OCI-LY1 (cell line): Measurements from ENCODE around the gene PRKCA.

Experiments used
- H2AFZ ChIP-seq: fragments of 200-600 bp; sonication (generic), shearing (Covaris generic); 2 replicates; pipeline ENCODE4 v1.6.0; 2014; ENCODE audit warnings: antibody characterized with exemption, mild to moderate bottlenecking, low read length
- H3F3A ChIP-seq: fragments of 200-600 bp; sonication (generic), shearing (Covaris generic); 2 replicates; pipeline ENCODE4 v1.6.0; 2014; ENCODE audit warnings: mild to moderate bottlenecking, antibody characterized with exemption, low read length, moderate library complexity; ENCODE audit not compliant: insufficient read depth
- H3K27ac ChIP-seq: fragments of 200-600 bp; sonication (generic); 2 replicates; pipeline ENCODE4 v1.5.1; 2014; ENCODE audit warnings: low read length, mixed run types, mild to moderate bottlenecking, low read depth; ENCODE audit not compliant: poor library complexity, severe bottlenecking
- H3K27me3 ChIP-seq: fragments of 200-600 bp; sonication (generic); 2 replicates; pipeline ENCODE4 v1.6.0; 2014; ENCODE audit warnings: antibody characterized with exemption, mild to moderate bottlenecking, low read length, moderate library complexity; ENCODE audit not compliant: insufficient read depth
- H3K36me3 ChIP-seq: fragments of 200-600 bp; sonication (generic); 2 replicates; pipeline ENCODE4 v1.6.1; 2014; ENCODE audit warnings: mild to moderate bottlenecking, antibody characterized with exemption, low read length, moderate library complexity, mixed read lengths; ENCODE audit not compliant: insufficient read depth
- H3K4me1 ChIP-seq: fragments of 200-600 bp; sonication (generic); 2 replicates; pipeline ENCODE4 v1.5.1; 2014; ENCODE audit warnings: mild to moderate bottlenecking, low read length, moderate library complexity; ENCODE audit not compliant: insufficient read depth, severe bottlenecking
- H3K4me2 ChIP-seq: fragments of 200-600 bp; sonication (generic), shearing (Covaris generic); 2 replicates; pipeline ENCODE4 v1.6.1; 2014; ENCODE audit warnings: low read length
- H3K4me3 ChIP-seq: fragments of 200-600 bp; sonication (generic); 2 replicates; pipeline ENCODE4 v1.5.1; 2014; ENCODE audit warnings: low read length, low read depth, mild to moderate bottlenecking, mixed read lengths; ENCODE audit not compliant: poor library complexity, severe bottlenecking
- H3K79me2 ChIP-seq: fragments of 200-600 bp; shearing (Covaris generic); 2 replicates; pipeline ENCODE4 v1.6.1; 2016; ENCODE audit warnings: mixed run types, low read length, mixed read lengths; ENCODE audit not compliant: insufficient read depth
- H3K9ac ChIP-seq: fragments of 200-600 bp; sonication (generic), shearing (Covaris generic); 2 replicates; pipeline ENCODE4 v1.6.1; 2014; ENCODE audit warnings: mild to moderate bottlenecking, low read length, mixed read lengths
- H3K9me2 ChIP-seq: fragments of 200-600 bp; sonication (generic), shearing (Covaris generic); 2 replicates; pipeline ENCODE4 v1.6.1; 2014; ENCODE audit warnings: low read depth, mild to moderate bottlenecking, low read length, mixed read lengths
- H3K9me3 ChIP-seq: fragments of 200-600 bp; shearing (Covaris generic); 2 replicates; pipeline ENCODE4 v1.6.1; 2014; ENCODE audit warnings: low read length, mixed read lengths
- H4K20me1 ChIP-seq: fragments of 200-600 bp; sonication (generic), shearing (Covaris generic); 2 replicates; pipeline ENCODE4 v1.6.0; 2016; ENCODE audit warnings: mild to moderate bottlenecking, low read length; ENCODE audit not compliant: insufficient read depth
- CTCF ChIP-seq: fragments of 200-600 bp; sonication (generic), shearing (Covaris generic); IDR thresholded peaks from 2 replicates; pipeline ENCODE4 v1.5.1; 2017; ENCODE audit warnings: mild to moderate bottlenecking, antibody characterized with exemption, low read length, moderate library complexity, mixed read lengths
- EZH2 ChIP-seq: fragments of 200-600 bp; sonication (generic), shearing (Covaris generic); IDR thresholded peaks from 2 replicates; pipeline ENCODE4 v1.8.0; 2017; ENCODE audit warnings: borderline replicate concordance, mixed run types, mild to moderate bottlenecking, antibody characterized with exemption, low read length, moderate library complexity, mixed read lengths

Gene PRKCA

GRCh38 chr17:66531851-66532295 is 229.5 kb downstream of the PRKCA start:
- Histone ChIP-seq H2AFZ (no peak overlapping the region), H3K4me1 (peaks cover 45% of the 10 kb centered on the region), H3K9me2 (no peaks in the 10 kb centered on the region), H3K27ac (no peak overlapping the region), H3K4me3 (no peak overlapping the region), H3F3A (no peaks in the 10 kb centered on the region), H3K27me3 (no peaks in the 10 kb centered on the region), H3K9me3 (no peaks in the 10 kb centered on the region), H4K20me1 (no peaks in the 10 kb centered on the region), H3K4me2 (no peak overlapping the region), H3K9ac (no peak overlapping the region), H3K36me3 (no peaks in the 10 kb centered on the region), H3K79me2 (no peaks in the 10 kb centered on the region)
- TF ChIP-seq EZH2, result no peak
- TF ChIP-seq CTCF, result no peak

- no peaks in the 10 kb centered on the region for H3K9me2 ChIP-seq
- H3K36me3 ChIP-seq, result no peaks in the 10 kb centered on the region
- H3K9ac ChIP-seq, result no peak overlapping the region
- H3F3A ChIP-seq, result no peaks in the 10 kb centered on the region
- H3K27me3 ChIP-seq, result no peaks in the 10 kb centered on the region
- H3K4me1 ChIP-seq, result peaks cover 53% of the 10 kb centered on the region
- no peak overlapping the region for H2AFZ ChIP-seq
- H4K20me1 ChIP-seq, result no peaks in the 10 kb centered on the region
- no peaks in the 10 kb centered on the region for H3K9me3 ChIP-seq
- peak overlapping the region; percentile 53 for H3K27ac ChIP-seq
- no peaks in the 10 kb centered on the region for H3K79me2 ChIP-seq
- no peak overlapping the region for H3K4me2 ChIP-seq
- no peak overlapping the region for H3K4me3 ChIP-seq
- TF ChIP-seq CTCF, result no peak
- no peak for TF ChIP-seq EZH2
Observed at GRCh38 chr17:66533572-66533971, 231.2 kb downstream of the PRKCA start.

GRCh38 chr17:66533986-66534385 is 231.6 kb downstream of the PRKCA start:
- H3K9me3 ChIP-seq, result no peaks in the 10 kb centered on the region
- no peak overlapping the region for H3K4me2 ChIP-seq
- no peak overlapping the region for H2AFZ ChIP-seq
- H3K27ac ChIP-seq, result peak overlapping the region; percentile 53
- H3K4me3 ChIP-seq, result no peak overlapping the region
- no peaks in the 10 kb centered on the region for H3K27me3 ChIP-seq
- no peaks in the 10 kb centered on the region for H3K79me2 ChIP-seq
- no peaks in the 10 kb centered on the region for H4K20me1 ChIP-seq
- H3K9me2 ChIP-seq, result no peaks in the 10 kb centered on the region
- no peak overlapping the region for H3K9ac ChIP-seq
- TF ChIP-seq CTCF (no peak), EZH2 (no peak)
- H3K36me3 ChIP-seq, result no peaks in the 10 kb centered on the region
- H3K4me1 ChIP-seq, result peaks cover 57% of the 10 kb centered on the region
- H3F3A ChIP-seq, result no peaks in the 10 kb centered on the region
